Sciatic nerve (tissue), 2 donors: ENCODE measurements around the gene FNDC11. TPM values are rescaled to one million over a fixed set of nuclear protein-coding genes. Genes with fewer than 3 reads are reported as not detected.

Source experiments
- ATAC-seq: fragments of 200-7000 bp; cut with Tn5 transposase; one replicate; pipeline ENCODE4 v1.9.1; 2020; ENCODE audit warnings: mild to moderate bottlenecking, moderate library complexity
- DNase-seq: peaks from one replicate; pipeline ENCODE4 v3.0.0-alpha.2; 2020; ENCODE audit warnings: low spot score
- intact Hi-C: fragments of 100-400 bp; cut with DNase I; formaldehyde crosslinking; loops from one replicate; pipeline ENCODE4 v1.14.2; 2022
- total RNA-seq: library from RNA; stranded (reverse); fragmentation: NEBNext Ultra II Directional; extraction: Animal tissue kit (Norgen Biotek cat#: 25700); gene quantifications from one replicate; pipeline ENCODE4 v1.2.1, GENCODE V29; 2021
- donor health status: DM: no; HTN: no; CAD: no.
- donor health status: DM: no; HTN: no; CAD: no.

The FNDC11 gene
- total RNA-seq, 1 donor from 2014 or later = 0.94 TPM

- DNase-seq (no peak), ATAC-seq (no peak)
- intact Hi-C loops = no loop called here
These were observed 18.3 kb downstream of the FNDC11 start for GRCh38 chr20:63572071-63572787.

DNA sequence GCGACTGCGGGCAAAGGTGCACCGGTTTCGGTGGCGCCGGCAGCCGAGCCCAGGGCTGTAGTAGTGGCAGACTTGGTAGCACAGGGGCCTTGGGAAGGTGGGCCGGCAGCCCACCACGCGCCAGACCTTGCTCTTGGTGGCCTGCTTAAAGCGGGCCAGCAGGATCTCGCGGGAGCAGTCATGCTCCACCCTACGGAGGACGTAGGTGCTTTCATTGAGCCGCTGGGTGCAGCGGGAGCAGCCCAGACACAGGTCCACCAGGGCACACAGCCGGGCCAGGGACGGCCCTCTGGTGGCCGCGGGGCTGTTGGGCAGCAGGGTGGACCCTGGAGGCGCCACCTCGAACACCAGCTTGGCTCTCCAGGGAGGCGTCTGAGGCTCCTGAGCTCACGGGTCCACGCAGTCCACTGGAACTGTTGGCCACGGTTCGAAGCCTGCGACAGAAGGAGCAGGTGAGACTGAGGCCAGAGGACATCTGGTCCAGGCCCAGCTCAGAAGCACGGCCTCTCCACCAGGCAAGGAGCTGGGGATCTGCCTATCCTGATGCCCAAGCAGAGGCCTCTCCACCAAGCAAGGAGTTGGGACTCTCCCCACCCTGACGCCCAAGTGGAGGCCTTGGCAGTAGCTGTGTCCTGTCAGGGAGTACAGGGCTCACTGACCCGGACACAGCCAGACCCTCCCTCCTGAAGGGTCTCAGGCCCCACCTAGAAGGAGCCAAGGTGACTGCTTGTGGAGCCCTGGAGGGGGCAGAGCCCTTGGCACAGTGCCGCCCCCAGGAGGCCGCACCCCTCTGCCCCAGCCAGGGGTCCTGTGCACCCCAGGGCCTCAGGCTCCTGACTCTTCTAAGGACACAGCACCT is 19.1 kb downstream of the FNDC11 start:
- ATAC-seq = peak; percentile 2
- no peak for DNase-seq
- intact Hi-C loops = no loop called here

DNA sequence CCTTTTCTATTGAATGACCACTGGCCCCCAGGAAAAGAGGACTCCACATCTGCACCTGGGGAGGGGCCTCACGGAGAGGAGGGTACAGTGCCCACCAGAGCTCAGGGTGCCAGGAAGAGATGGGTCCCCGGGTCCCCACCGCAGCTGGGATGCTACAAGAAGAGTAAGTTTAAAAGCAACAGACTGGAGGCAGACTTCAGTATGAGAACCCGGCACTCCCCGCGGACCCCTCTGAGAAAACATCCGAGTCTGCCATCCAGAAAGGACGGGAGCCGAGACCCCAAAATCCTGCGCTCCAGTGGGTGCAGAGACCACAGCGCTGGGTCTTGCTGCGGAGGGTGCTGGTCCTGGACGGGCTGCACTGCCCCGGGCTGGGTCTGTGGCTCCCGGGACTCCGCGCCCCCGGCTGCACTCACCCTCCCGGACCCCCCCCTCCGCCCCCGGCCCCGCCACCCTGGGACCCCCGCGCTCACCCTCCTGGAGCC is 19.7 kb downstream of the FNDC11 start:
- intact Hi-C loops = no loop called here
- ATAC-seq (peak; percentile 7), DNase-seq (no peak)

DNA sequence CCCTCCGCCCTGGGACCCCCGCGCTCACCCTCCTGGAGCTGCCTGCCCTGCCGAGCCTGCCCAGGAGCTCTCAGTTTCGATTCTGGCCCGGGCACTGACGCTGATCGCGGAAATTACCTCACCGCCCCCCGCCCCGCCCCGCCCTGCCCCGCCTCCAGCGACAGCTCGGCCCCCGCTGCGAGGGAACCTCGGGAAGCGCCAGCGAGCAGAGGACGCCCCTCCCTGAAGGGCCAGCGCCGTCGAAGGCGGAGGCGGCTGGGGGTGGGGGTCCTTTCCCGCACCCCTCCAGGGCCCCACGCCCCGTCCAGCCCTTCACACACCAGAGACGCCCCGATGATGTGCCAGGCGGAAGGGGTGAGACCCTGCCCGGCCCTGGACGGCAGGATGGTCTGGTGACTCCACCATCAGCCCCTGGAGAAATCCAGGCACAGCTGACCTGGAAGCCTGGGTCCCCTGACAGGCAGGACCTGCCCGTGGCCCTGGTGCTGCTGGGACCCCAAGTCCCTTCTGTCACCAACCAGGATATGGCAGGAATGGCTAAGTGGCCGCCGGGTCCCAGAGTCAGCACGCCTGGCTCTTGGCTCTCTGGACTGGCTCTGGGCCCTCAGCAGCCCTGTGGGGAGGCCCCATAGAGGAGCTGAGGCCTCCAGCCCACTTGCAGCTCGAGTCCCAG is 20.3 kb downstream of the FNDC11 start, which contains the start of gene HELZ2:
TSS of gene HELZ2 (minus strand) at position 84 of the 673 bp plus-strand sequence. CDS start 1,854 bp downstream, outside the sequence.
- intact Hi-C loops = no loop called here
- ATAC-seq (peak; percentile 85), DNase-seq (peak; percentile 84)

DNA sequence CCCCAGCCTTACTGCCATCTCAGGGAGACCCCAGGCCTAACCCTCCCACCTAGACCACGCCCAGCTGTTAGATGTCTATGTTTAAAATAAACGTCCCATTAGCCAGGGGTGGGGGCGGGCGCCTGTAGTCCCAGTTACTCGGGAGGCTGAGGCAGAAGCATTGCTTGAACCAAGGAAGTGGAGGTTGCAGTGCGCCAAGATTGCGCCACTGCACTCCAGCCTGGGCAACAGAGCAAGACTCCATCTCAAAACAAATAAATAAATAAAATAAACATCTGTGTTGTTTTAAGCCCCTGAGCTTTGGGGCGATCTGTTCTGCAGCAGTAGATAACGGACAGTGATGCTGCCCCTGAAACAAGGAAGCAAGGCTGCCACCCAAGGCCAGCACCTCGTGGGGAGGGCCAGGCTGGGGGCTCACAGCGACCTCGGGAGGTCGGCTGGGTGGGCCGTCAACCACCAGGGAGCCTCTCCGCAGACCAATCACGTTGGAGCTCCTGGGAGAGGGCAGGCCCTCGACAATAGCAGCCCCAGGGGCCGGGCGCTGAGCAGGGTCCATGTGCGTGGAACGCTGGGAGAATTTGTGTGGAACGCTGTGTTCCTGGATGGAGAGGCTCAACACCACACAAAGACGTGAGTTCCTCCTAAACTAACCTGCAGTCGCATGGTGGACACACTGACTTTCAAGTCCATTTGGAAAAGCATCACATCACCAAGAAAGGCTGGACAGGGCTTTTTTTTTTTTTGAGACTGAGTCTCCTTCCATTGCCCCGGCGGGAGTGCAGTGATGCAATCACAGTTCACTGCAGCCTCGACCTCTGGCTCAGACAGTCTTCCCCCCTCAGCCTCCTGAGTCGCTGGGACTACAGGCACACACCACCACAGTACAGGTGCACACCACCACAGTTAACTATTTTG is 21.1 kb downstream of the FNDC11 start:
- ATAC-seq (peak; percentile 34), DNase-seq (no peak)
- intact Hi-C loops = no loop called here

DNA sequence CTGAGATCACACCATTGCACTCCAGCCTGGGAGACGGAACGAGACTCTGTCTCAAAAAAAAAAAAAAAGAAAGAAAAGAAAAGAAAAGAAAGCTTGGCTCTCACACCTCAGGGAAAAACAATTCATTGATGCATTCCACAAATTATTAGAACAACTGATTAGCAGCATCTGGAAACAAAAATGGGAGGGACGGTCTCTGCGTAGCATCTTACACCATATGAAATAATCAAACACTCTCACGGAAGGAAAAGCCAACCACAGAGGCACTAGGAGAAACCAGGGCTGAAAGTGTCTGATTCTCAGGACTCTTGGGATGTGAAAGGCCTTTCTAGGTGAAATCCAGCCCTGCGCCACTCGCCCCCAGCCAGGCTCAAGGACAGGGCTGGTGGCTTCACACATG is 22.4 kb downstream of the FNDC11 start:
- intact Hi-C loops = no loop called here
- ATAC-seq (no peak), DNase-seq (no peak)

GRCh38 chr20:63577317-63577894 is 23.4 kb downstream of the FNDC11 start:
- no peak for ATAC-seq

DNA sequence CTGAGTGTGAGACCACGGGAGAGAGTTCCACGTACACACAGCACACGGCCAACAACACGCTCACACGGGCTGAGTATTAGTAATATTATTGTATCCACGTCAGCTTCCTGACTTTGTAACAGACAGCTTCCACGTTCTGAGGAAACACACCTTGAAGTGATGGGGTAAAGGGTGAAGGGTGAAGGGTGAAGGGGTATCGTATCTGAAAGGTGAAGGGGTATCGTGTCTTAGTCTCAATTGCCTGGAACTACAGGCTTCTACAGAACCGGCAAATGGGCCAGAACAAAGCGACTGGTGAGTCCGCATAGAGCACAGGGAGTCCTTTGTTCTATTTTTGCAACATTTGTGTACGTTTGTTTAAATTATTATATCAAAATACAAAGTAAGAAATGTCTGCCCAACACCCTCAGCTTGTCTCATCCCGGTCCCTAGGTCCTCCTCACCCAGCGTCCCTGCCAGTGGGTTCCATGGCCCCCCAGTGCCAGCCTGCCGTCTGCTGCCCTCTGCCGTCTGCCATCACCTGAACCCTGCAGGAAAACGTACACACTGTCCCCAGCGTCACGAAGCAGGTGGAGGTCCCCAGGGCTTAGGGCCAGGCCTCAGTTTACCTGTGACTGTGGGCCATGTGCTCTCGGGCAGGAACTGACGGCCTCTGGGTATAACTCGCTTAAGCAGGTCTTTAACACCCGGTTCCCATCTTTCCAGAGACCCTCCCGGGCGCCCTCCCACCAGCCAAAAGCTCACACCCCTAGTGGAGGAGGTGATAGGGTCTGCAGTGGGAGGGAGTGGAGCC is 24.5 kb downstream of the FNDC11 start:
- ATAC-seq (no peak), DNase-seq (no peak)
- intact Hi-C loops = no loop called here

More at GRCh38 chr20:63577317-63577894, 23.4 kb downstream of the FNDC11 start:
- intact Hi-C loops = no loop called here
- no peak for DNase-seq

DNA sequence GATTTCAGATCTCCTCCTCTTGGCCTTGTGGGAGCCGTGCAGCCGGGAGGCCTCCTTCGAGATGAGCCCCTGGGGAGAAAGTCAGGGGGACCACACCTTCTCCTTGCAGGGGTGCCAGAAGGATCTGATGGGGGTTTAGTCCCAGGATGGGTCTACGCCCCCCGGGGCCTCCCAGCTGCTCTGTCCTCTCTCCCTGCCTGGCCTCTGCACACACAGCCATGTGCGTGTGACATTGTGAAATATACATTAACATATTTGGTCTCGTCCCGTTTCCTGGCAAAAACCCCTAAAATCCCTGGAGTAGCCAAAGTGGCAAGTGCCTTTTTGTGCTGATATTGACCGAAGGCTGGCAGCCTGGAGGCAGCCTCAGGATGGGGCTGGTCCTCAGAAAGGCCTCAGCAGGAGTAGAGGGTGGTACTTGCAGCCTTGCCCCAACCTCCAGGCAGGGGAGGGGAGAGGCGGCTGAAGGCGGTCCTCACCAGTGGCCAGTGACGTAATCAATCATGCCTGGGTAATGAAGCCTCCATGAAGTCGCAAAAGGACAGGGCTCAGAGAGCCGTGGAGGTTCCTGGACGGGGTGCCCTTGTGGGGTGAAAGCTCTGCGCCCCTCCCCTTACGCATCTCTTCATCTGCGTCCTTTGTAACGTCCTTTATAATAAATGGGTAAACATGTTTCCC is 25.2 kb downstream of the FNDC11 start:
- no peak for DNase-seq
- intact Hi-C loops = no loop called here
- ATAC-seq = no peak

- DNase-seq = no peak
- no peak for ATAC-seq
- intact Hi-C loops = no loop called here
These were observed 27.0 kb downstream of the FNDC11 start for GRCh38 chr20:63580796-63581461.

- intact Hi-C loops = no loop called here
- DNase-seq (no peak), ATAC-seq (peak; percentile 6)
These were observed 28.6 kb downstream of the FNDC11 start for GRCh38 chr20:63582382-63583063.

DNA sequence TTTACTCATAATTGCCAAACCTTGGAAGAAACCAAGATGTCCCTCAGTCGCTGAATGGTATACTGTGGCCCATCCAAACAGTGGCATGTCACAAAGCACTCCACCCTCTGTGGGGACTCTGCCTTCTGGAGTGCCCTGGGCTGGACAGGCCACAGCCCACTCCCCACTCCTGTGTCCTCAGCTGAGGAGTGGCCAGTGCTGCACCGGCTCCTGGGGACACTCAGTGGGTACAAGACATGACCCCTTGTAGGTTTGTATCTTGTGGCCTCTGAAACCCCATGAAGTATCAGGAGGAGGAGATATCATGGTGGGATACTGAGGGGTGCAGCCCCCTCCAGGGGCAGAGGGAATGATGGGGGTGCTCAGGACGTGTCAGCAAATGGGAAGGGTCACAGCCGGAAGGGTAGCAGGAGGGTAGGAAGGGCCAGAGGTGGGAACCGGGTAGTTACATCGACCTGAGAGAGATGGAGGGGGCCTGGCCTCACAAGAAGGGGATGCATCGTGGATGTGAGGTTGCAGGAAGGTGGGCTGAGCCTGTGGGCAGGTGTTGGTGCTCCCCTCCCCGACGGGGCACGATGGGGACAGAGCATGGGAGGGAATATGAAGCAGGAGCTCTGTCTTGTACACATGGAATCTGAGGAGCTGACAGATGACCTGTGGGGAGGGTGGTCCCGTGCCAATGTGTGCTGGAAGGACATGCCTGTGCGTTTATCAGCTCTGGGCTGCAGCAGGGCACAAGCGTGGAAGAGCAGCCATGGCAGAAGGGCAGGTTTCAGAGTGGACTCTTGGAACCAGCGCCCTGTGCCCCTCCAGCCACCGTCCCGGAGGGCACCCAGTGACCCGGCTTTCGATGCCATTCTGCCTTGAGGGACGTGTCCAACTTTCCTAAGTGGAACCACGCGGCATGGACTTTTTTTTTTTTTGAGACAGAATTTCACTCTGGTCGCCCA is 31.9 kb downstream of the FNDC11 start:
- DNase-seq (no peak), ATAC-seq (no peak)
- intact Hi-C loops = no loop called here

- ATAC-seq (no peak), DNase-seq (no peak)
- intact Hi-C loops = no loop called here
These were observed 32.8 kb downstream of the FNDC11 start for GRCh38 chr20:63586797-63587196.

DNA sequence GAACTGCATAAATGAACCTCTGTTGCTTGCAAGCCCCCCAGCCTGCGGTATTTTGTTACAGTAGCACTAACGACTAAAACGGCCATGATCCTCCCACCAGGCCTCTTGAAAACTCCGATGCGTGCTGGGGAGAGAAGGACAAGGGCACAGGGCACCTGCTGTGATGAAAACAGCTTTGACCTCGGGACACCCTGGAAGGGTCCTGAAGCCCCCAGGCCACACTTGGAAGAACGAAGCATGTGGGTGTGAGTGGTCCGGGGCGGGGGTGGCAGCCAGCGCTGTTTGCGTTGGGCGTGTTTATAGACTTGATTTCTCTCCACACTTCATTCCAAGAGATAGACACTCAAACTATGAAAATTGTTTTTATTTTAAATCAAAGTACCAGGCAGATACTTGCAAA is 33.3 kb downstream of the FNDC11 start:
- ATAC-seq (no peak), DNase-seq (no peak)
- intact Hi-C loops = no loop called here
